ENCODE data around the gene IGFN1.

The IGFN1 gene

DNA sequence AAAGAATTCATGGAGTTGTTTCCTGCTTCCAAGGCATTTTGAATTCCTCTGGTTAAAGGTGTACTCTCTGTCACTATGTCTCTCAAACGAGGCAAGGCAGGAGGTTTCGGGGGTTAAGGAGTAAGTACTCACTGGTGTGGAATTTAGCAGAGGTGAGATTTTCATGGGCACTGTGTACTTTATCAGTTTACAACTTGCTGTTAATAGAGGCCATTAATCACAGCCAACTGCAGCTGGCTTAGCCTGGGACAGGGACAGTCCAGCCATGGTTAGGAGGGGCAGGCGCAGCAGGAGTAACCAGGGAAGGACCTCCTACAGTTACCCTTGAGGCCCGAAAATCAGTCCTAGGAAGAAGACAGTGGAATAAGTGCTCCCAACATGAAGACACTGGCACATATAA, 18.3 kb upstream of the IGFN1 start:
- no peak overlapping the region for H3K18ac ChIP-seq (ENCODE audit: low read length)
- peaks cover 2% of the 10 kb centered on the region for H3K4me1 ChIP-seq (ENCODE audit: control insufficient read depth, low read depth, low read length)
- no peak overlapping the region for H3K27ac ChIP-seq (ENCODE audit: low read depth, low read length)
- H2BK120ac ChIP-seq (ENCODE audit: low read depth, low read length), result no peak overlapping the region
- no peak overlapping the region for H4K8ac ChIP-seq (ENCODE audit: low read depth, low read length)
- no peak overlapping the region for H3K56ac ChIP-seq (ENCODE audit: low read length)
- H3K79me1 ChIP-seq (ENCODE audit: low read length), result no peaks in the 10 kb centered on the region
- no peak overlapping the region for H3K4me2 ChIP-seq (ENCODE audit: low read length)
- H2AK5ac ChIP-seq (ENCODE audit: low read length), result no peak overlapping the region
- no peak overlapping the region for H3K23ac ChIP-seq (ENCODE audit: low read length)
- H2BK5ac ChIP-seq (ENCODE audit: low read length), result no peak overlapping the region
- no peak overlapping the region for H3K9ac ChIP-seq (ENCODE audit: low read length)
- peak; percentile 45 for DNase-seq
- no peaks in the 10 kb centered on the region for H3K79me2 ChIP-seq (ENCODE audit: control insufficient read depth, insufficient read depth, low read length)
- H3K4ac ChIP-seq (ENCODE audit: low read depth, low read length), result no peak overlapping the region
- H2BK15ac ChIP-seq (replicated peaks; ENCODE audit: low read depth), result no peak overlapping the region
- no peaks in the 10 kb centered on the region for H3K36me3 ChIP-seq (ENCODE audit: control insufficient read depth, insufficient read depth, low read length)
- no CpG with 5 or more reads among the region's 4 CpGs for WGBS (ENCODE audit: extremely low coverage, insufficient coverage, low lambda C conversion rate)
- H3K27me3 ChIP-seq (ENCODE audit: insufficient read depth, low read length, poor library complexity), result no peaks in the 10 kb centered on the region
- no peak overlapping the region for H4K5ac ChIP-seq (ENCODE audit: low read length)
- H3K4me3 ChIP-seq (ENCODE audit: low read length), result no peak overlapping the region

DNA sequence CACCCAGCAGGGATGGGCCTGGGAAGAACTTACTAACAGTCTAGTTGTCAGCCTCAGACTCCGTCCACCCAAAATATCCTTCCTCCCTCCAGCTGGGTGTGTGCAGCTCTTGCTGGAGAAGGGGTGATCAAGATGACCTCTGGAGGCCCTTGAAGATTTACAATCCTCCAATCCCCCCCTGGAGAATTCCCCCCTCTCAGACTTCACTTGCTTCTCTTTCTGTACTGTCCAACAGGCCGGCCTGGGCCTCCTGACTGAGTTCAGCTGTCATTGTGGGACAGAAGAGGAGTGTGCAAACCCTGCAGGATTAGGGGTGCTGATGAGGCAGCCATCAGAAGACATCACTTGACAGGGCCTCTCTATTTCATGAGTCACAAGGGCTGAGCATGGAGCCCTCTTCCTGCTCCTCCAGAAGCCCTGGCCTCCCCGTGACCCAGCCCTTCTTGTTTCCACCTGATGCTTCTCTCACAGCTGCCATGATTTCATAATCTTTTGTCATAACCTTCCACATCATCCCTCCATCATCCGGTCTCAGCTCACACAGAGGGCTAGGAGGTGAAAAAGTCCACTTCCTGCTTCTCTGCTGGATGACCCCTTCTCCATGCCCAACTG, 17.5 kb upstream of the IGFN1 start:
- no peak overlapping the region for H2BK15ac ChIP-seq (replicated peaks; ENCODE audit: low read depth)
- H3K23ac ChIP-seq (ENCODE audit: low read length), result no peak overlapping the region
- H3K4me2 ChIP-seq (ENCODE audit: low read length), result no peak overlapping the region
- H3K79me1 ChIP-seq (ENCODE audit: low read length), result no peaks in the 10 kb centered on the region
- H3K27me3 ChIP-seq (ENCODE audit: insufficient read depth, low read length, poor library complexity), result no peaks in the 10 kb centered on the region
- H3K4me3 ChIP-seq (ENCODE audit: low read length), result no peak overlapping the region
- no CpG with 5 or more reads among the region's 4 CpGs for WGBS (ENCODE audit: extremely low coverage, insufficient coverage, low lambda C conversion rate)
- no peak overlapping the region for H4K8ac ChIP-seq (ENCODE audit: low read depth, low read length)
- H2BK5ac ChIP-seq (ENCODE audit: low read length), result no peak overlapping the region
- H2AK5ac ChIP-seq (ENCODE audit: low read length), result no peak overlapping the region
- H3K27ac ChIP-seq (ENCODE audit: low read depth, low read length), result no peak overlapping the region
- H3K4ac ChIP-seq (ENCODE audit: low read depth, low read length), result no peak overlapping the region
- no peak overlapping the region for H3K18ac ChIP-seq (ENCODE audit: low read length)
- peaks cover 2% of the 10 kb centered on the region for H3K4me1 ChIP-seq (ENCODE audit: control insufficient read depth, low read depth, low read length)
- no peak overlapping the region for H4K5ac ChIP-seq (ENCODE audit: low read length)
- H3K36me3 ChIP-seq (ENCODE audit: control insufficient read depth, insufficient read depth, low read length), result no peaks in the 10 kb centered on the region
- H3K79me2 ChIP-seq (ENCODE audit: control insufficient read depth, insufficient read depth, low read length), result no peaks in the 10 kb centered on the region
- no peak for DNase-seq
- H2BK120ac ChIP-seq (ENCODE audit: low read depth, low read length), result no peak overlapping the region
- H3K9ac ChIP-seq (ENCODE audit: low read length), result no peak overlapping the region
- H3K56ac ChIP-seq (ENCODE audit: low read length), result no peak overlapping the region

DNA sequence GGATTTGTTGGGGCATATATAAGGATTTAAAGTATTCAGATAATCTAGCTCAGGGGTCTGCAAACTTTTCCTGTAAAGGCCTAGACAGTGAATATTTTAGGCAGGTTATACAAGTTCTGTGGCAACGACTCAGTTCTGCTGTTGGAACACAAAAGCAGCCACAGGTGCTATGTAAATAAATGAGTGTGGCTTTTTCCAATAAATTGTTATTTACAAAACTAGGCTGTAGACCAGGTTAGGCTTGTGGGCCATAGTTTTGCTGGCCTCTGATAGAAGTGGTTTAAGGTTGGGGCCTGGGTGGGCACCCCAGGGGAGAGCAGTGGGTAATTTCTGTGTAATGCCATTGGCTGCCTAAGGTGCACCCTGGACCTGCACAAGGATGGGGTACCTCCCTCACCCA, 16.9 kb upstream of the IGFN1 start:
- H3K9ac ChIP-seq (ENCODE audit: low read length), result no peak overlapping the region
- no peaks in the 10 kb centered on the region for H3K36me3 ChIP-seq (ENCODE audit: control insufficient read depth, insufficient read depth, low read length)
- no peak overlapping the region for H3K4ac ChIP-seq (ENCODE audit: low read depth, low read length)
- no peak overlapping the region for H3K27ac ChIP-seq (ENCODE audit: low read depth, low read length)
- H4K5ac ChIP-seq (ENCODE audit: low read length), result no peak overlapping the region
- H2BK120ac ChIP-seq (ENCODE audit: low read depth, low read length), result no peak overlapping the region
- H3K79me1 ChIP-seq (ENCODE audit: low read length), result no peaks in the 10 kb centered on the region
- H3K4me1 ChIP-seq (ENCODE audit: control insufficient read depth, low read depth, low read length), result peaks cover 2% of the 10 kb centered on the region
- no peak overlapping the region for H3K4me3 ChIP-seq (ENCODE audit: low read length)
- no peaks in the 10 kb centered on the region for H3K79me2 ChIP-seq (ENCODE audit: control insufficient read depth, insufficient read depth, low read length)
- DNase-seq, result no peak
- no peak overlapping the region for H2BK15ac ChIP-seq (replicated peaks; ENCODE audit: low read depth)
- no peak overlapping the region for H3K56ac ChIP-seq (ENCODE audit: low read length)
- H3K27me3 ChIP-seq (ENCODE audit: insufficient read depth, low read length, poor library complexity), result no peaks in the 10 kb centered on the region
- H3K4me2 ChIP-seq (ENCODE audit: low read length), result no peak overlapping the region
- H3K18ac ChIP-seq (ENCODE audit: low read length), result no peak overlapping the region
- no peak overlapping the region for H4K8ac ChIP-seq (ENCODE audit: low read depth, low read length)
- no CpG with 5 or more reads among the region's 1 CpG for WGBS (ENCODE audit: extremely low coverage, insufficient coverage, low lambda C conversion rate)
- H3K23ac ChIP-seq (ENCODE audit: low read length), result no peak overlapping the region
- H2BK5ac ChIP-seq (ENCODE audit: low read length), result no peak overlapping the region
- no peak overlapping the region for H2AK5ac ChIP-seq (ENCODE audit: low read length)

DNA sequence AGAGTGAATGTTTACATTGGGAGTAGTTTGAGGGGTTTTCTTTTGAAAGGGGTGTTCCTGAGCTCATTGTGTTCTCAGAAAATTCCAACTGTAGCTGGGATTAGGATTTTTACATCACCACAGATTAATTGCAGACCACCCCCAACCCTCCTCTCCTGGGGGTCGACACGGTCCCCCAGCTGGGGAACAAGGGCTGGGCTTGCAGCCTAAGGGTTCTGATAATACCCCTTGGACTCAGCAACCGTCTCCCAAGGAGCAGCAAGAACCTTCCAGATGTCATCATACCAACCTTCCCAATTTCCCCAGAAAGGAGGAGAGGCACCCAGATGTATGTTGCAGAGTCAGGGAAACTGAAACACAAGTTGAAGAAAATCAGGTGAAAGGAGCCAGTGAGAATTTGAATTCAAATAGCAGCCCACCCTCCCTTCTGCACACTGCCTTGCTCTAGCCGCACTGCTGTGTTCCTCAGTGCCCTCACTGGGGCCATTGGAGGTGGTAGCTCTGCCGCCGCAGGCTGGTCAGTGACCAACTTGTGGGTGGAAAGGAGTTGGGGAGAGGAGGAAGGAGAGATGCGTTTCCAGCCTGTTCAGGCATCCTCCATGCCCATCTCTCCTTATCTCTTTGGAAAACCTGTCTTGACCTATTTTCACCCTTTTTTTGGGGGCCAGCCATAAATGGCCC, 14.7 kb upstream of the IGFN1 start:
- H2AK5ac ChIP-seq (ENCODE audit: low read length), result no peak overlapping the region
- no peak overlapping the region for H3K9ac ChIP-seq (ENCODE audit: low read length)
- no peak overlapping the region for H3K56ac ChIP-seq (ENCODE audit: low read length)
- H2BK5ac ChIP-seq (ENCODE audit: low read length), result no peak overlapping the region
- no peak overlapping the region for H3K23ac ChIP-seq (ENCODE audit: low read length)
- WGBS (ENCODE audit: extremely low coverage, insufficient coverage, low lambda C conversion rate), result no CpG with 5 or more reads among the region's 7 CpGs
- H3K27ac ChIP-seq (ENCODE audit: low read depth, low read length), result no peak overlapping the region
- no peak overlapping the region for H3K4ac ChIP-seq (ENCODE audit: low read depth, low read length)
- no peak overlapping the region for H2BK120ac ChIP-seq (ENCODE audit: low read depth, low read length)
- no peaks in the 10 kb centered on the region for H3K79me1 ChIP-seq (ENCODE audit: low read length)
- no peak overlapping the region for H3K4me3 ChIP-seq (ENCODE audit: low read length)
- H4K5ac ChIP-seq (ENCODE audit: low read length), result no peak overlapping the region
- H3K27me3 ChIP-seq (ENCODE audit: insufficient read depth, low read length, poor library complexity), result no peaks in the 10 kb centered on the region
- H3K79me2 ChIP-seq (ENCODE audit: control insufficient read depth, insufficient read depth, low read length), result no peaks in the 10 kb centered on the region
- no peaks in the 10 kb centered on the region for H3K4me1 ChIP-seq (ENCODE audit: control insufficient read depth, low read depth, low read length)
- no peak overlapping the region for H4K8ac ChIP-seq (ENCODE audit: low read depth, low read length)
- no peak overlapping the region for H2BK15ac ChIP-seq (replicated peaks; ENCODE audit: low read depth)
- H3K36me3 ChIP-seq (ENCODE audit: control insufficient read depth, insufficient read depth, low read length), result no peaks in the 10 kb centered on the region
- DNase-seq, result no peak
- H3K18ac ChIP-seq (ENCODE audit: low read length), result no peak overlapping the region
- no peak overlapping the region for H3K4me2 ChIP-seq (ENCODE audit: low read length)

DNA sequence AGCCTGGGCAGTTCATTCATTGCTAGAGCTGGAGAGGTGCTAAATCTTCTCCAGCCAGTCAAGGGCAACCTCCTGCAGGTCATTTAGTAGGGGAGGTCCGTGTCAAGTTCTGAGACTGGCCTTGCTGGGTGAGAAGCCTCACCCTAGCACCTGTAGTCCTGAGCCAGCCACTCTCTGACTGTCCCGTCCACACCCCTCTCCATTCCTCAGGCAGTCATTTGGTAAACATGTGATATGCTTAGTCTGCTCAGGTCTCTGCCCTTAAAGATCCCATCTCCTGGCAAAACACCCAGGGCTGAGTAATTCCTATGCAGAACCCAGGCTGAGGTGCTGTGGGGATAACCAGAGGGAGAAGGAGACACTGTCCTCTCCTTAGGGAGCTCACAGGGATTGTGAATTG, 13.7 kb upstream of the IGFN1 start:
- Histone ChIP-seq H3K79me1 (ENCODE audit: low read length) (no peaks in the 10 kb centered on the region), H3K36me3 (ENCODE audit: control insufficient read depth, insufficient read depth, low read length) (no peaks in the 10 kb centered on the region), H2BK15ac (replicated peaks; ENCODE audit: low read depth) (no peak overlapping the region), H3K56ac (ENCODE audit: low read length) (no peak overlapping the region), H3K4me1 (ENCODE audit: control insufficient read depth, low read depth, low read length) (no peaks in the 10 kb centered on the region), H3K79me2 (ENCODE audit: control insufficient read depth, insufficient read depth, low read length) (no peaks in the 10 kb centered on the region), H3K4ac (ENCODE audit: low read depth, low read length) (no peak overlapping the region), H3K18ac (ENCODE audit: low read length) (no peak overlapping the region), H3K4me2 (ENCODE audit: low read length) (no peak overlapping the region), H3K9ac (ENCODE audit: low read length) (no peak overlapping the region), H3K23ac (ENCODE audit: low read length) (no peak overlapping the region), H3K27ac (ENCODE audit: low read depth, low read length) (no peak overlapping the region), H2BK5ac (ENCODE audit: low read length) (no peak overlapping the region), H2AK5ac (ENCODE audit: low read length) (no peak overlapping the region), H2BK120ac (ENCODE audit: low read depth, low read length) (no peak overlapping the region), H4K5ac (ENCODE audit: low read length) (no peak overlapping the region), H4K8ac (ENCODE audit: low read depth, low read length) (no peak overlapping the region), H3K4me3 (ENCODE audit: low read length) (no peak overlapping the region), H3K27me3 (ENCODE audit: insufficient read depth, low read length, poor library complexity) (no peaks in the 10 kb centered on the region)
- no CpG with 5 or more reads among the region's 2 CpGs for WGBS (ENCODE audit: extremely low coverage, insufficient coverage, low lambda C conversion rate)
- no peak for DNase-seq

DNA sequence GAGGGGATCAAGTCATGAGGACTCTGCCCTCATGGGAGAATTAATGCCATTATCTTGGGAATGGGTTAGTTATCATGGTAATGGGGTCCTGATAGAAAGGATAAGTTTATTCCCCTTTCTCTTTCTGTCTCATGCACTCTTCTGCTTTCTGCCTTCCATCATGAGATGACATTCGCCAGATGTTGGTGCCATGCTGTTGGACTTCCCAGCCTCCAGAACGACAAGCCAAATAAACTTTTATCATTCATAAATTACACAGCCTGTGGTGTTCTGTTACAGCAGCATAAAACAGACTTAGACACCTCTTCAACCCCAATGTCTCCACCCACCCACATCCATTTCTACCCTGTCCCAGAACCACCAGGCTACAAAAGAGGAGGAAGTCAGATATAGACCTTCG, 11.9 kb upstream of the IGFN1 start:
- no peak for DNase-seq
- Histone ChIP-seq H2BK5ac (ENCODE audit: low read length) (no peak overlapping the region), H3K4ac (ENCODE audit: low read depth, low read length) (no peak overlapping the region), H3K27ac (ENCODE audit: low read depth, low read length) (no peak overlapping the region), H3K4me1 (ENCODE audit: control insufficient read depth, low read depth, low read length) (no peaks in the 10 kb centered on the region), H3K4me2 (ENCODE audit: low read length) (no peak overlapping the region), H3K23ac (ENCODE audit: low read length) (no peak overlapping the region), H4K5ac (ENCODE audit: low read length) (no peak overlapping the region), H2BK120ac (ENCODE audit: low read depth, low read length) (no peak overlapping the region), H3K36me3 (ENCODE audit: control insufficient read depth, insufficient read depth, low read length) (no peaks in the 10 kb centered on the region), H3K4me3 (ENCODE audit: low read length) (no peak overlapping the region), H3K79me1 (ENCODE audit: low read length) (no peaks in the 10 kb centered on the region), H3K18ac (ENCODE audit: low read length) (no peak overlapping the region), H3K9ac (ENCODE audit: low read length) (no peak overlapping the region), H3K79me2 (ENCODE audit: control insufficient read depth, insufficient read depth, low read length) (no peaks in the 10 kb centered on the region), H4K8ac (ENCODE audit: low read depth, low read length) (no peak overlapping the region), H2BK15ac (replicated peaks; ENCODE audit: low read depth) (no peak overlapping the region), H3K56ac (ENCODE audit: low read length) (no peak overlapping the region), H2AK5ac (ENCODE audit: low read length) (no peak overlapping the region), H3K27me3 (ENCODE audit: insufficient read depth, low read length, poor library complexity) (no peaks in the 10 kb centered on the region)
- WGBS (ENCODE audit: extremely low coverage, insufficient coverage, low lambda C conversion rate), result no CpG with 5 or more reads among the region's 3 CpGs

Measured in mesendoderm (in vitro differentiated cells).